Measurements from ENCODE around the gene P2RX1.
"Not testable (repeated sequence)": the region's sequence is repeated elsewhere in the genome, so short reads cannot be mapped to it uniquely, and the experiment has no call there.

The P2RX1 gene

GRCh38 chr17:3860939-3861700 lies 55.1 kb downstream of the P2RX1 start:
- no peak overlapping the region for H3K4me3 ChIP-seq (ENCODE audit: low read depth, low read length)
- DNase-seq (ENCODE audit: low read depth, low spot score), result no peak
- no peak for TF ChIP-seq CTCF (IDR thresholded peaks at IDR 0.05; ENCODE audit: insufficient read depth, low read length, missing control alignments)
- ChIA-PET CTCF (interaction anchor here (0.9 to 8.6 kb wide), 9 partner anchors 9 to 144 kb away, joined by 3 to 172 read pairs (median 7); partner anchors contain the start of gene NCBP3), POLR2A (no interaction called here)

- H3K4me3 ChIP-seq (ENCODE audit: low read depth, low read length), result no peak overlapping the region
- TF ChIP-seq CTCF (IDR thresholded peaks at IDR 0.05; ENCODE audit: insufficient read depth, low read length, missing control alignments), result no peak
- DNase-seq (ENCODE audit: low read depth, low spot score), result no peak
- CTCF ChIA-PET, result interaction anchor here (1.0 to 8.6 kb wide), 4 partner anchors 12 to 120 kb away, joined by 3 to 172 read pairs (median 4); partner anchors contain the start of gene NCBP3
- POLR2A ChIA-PET, result no interaction called here
Observed at GRCh38 chr17:3859940-3860339, 56.3 kb downstream of the P2RX1 start.

GRCh38 chr17:3857261-3858105 lies 58.8 kb downstream of the P2RX1 start:
- ChIA-PET CTCF (interaction anchor here (0.9 to 4.5 kb wide), 7 partner anchors 8 to 123 kb away, joined by 3 to 45 read pairs (median 4); partner anchors contain the start of gene NCBP3), POLR2A (interaction anchor here (0.9 kb wide), 1 partner anchor 12 kb away, joined by 3 read pairs; no protein-coding TSS in a partner anchor)
- H3K4me3 ChIP-seq (ENCODE audit: low read depth, low read length), result no peak overlapping the region
- DNase-seq (ENCODE audit: low read depth, low spot score), result no peak
- TF ChIP-seq CTCF (IDR thresholded peaks at IDR 0.05; ENCODE audit: insufficient read depth, low read length, missing control alignments), result no peak

DNA sequence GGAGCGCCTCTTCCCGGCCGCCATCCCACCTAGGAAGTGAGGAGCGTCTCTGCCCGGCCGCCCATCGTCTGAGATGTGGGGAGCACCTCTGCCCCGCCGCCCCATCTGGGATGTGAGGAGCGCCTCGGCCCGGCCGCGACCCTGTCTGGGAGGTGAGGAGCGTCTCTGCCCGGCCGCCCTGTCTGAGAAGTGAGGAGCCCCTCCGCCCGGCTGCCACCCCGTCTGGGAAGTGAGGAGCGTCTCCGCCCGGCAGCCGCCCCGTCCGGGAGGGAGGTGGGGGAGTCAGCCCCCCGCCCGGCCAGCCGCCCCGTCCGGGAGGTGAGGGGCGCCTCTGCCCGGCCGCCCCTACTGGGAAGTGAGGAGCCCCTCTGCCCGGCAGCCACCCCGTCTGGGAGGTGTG lies 62.1 kb downstream of the P2RX1 start:
- CTCF ChIA-PET, result interaction anchor here (4.5 kb wide), 1 partner anchor 9 kb away, joined by 45 read pairs; the partner anchor contains the start of gene NCBP3
- H3K4me3 ChIP-seq (ENCODE audit: low read depth, low read length); POLR2A ChIA-PET; DNase-seq (ENCODE audit: low read depth, low spot score): not testable (repeated sequence)

- ChIA-PET CTCF (interaction anchor here (1.1 to 10.8 kb wide), 2 partner anchors 11 to 115 kb away, joined by 5 to 172 read pairs; no protein-coding TSS in a partner anchor), POLR2A (no interaction called here)
- no peak overlapping the region for H3K4me3 ChIP-seq (ENCODE audit: low read depth, low read length)
- no peak for DNase-seq (ENCODE audit: low read depth, low spot score)
- TF ChIP-seq CTCF (IDR thresholded peaks at IDR 0.05; ENCODE audit: insufficient read depth, low read length, missing control alignments), result no peak
Observed at GRCh38 chr17:3852561-3852960, 63.7 kb downstream of the P2RX1 start.

- H3K4me3 ChIP-seq (ENCODE audit: low read depth, low read length), result no peak overlapping the region
- TF ChIP-seq CTCF (IDR thresholded peaks at IDR 0.05; ENCODE audit: insufficient read depth, low read length, missing control alignments), result no peak
- ChIA-PET CTCF (interaction anchor here (1.1 to 10.8 kb wide), 2 partner anchors 12 to 114 kb away, joined by 5 to 172 read pairs; no protein-coding TSS in a partner anchor), POLR2A (no interaction called here)
- no peak for DNase-seq (ENCODE audit: low read depth, low spot score)
Observed at GRCh38 chr17:3851461-3852100, 64.7 kb downstream of the P2RX1 start.
